Epidermal melanocyte (primary cell): ENCODE results near the gene ZFAND3.

Source experiments
- DNase-seq: peaks from one replicate; pipeline ENCODE4 v3.0.0; 2011; ENCODE audit warnings: low spot score; ENCODE audit not compliant: insufficient read length

The ZFAND3 gene

GRCh38 chr6:38166411-38167240 lies 347.1 kb downstream of the ZFAND3 start:
- no peak for DNase-seq

DNA sequence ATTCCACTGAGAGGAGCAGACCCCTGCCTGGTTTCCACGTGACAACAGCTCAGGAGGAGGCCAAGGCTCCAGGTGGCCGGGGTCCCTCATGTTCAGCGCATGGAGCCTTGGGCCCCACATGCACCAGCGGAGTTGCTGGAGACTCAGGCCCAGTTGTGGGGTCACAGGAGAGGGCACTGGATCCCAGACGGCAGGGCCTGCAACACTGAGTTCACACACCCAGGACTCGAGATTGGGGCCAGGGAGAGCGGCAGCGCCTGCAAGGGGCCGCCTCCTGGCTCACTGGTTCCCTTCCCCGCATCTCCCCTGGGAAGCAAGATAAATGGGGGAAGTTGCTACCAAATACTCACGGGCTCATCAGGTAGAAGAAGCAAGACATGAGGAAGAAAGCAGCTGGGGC lies 348.1 kb downstream of the ZFAND3 start:
- no peak for DNase-seq

GRCh38 chr6:38168126-38168525 lies 348.6 kb downstream of the ZFAND3 start:
- no peak for DNase-seq

- DNase-seq, result no peak
Observed at GRCh38 chr6:38168699-38169098, 349.2 kb downstream of the ZFAND3 start.

DNA sequence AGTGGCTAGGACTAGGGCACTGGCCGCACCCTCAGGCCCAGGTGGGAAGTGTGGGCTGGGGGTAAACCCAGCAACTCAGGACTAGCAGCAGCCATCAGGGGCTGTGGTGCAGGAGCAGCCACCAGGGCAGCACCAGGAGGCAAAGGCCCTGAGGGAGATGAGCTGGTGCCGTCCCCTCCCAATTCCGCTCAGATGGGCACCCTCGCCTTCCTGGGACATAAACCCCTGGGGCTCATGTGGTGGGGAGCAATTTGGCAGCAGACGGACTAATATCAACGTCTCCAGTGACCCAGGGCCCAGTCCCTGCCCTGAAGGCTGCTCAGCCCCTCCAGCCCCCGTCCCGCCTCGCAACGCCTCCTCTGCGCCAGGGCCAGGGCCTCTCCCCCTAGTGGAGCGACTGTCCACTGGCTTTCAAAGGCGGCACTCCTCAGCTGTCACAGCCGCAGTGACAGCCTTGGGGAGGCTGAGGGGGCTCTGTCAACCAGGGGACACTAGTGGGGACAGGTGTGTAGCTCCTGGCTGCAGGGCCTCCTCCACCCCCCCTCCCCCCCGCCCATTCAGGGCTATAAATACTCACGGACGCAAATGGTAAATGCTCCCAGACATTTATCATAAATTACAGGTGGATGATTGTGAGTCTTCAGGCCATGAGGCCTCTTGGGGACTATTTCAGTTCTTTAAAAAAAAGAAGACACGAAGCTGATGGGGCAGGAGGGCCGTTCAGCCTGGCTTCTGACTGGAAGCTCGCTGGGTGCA lies 349.9 kb downstream of the ZFAND3 start:
- no peak for DNase-seq

DNA sequence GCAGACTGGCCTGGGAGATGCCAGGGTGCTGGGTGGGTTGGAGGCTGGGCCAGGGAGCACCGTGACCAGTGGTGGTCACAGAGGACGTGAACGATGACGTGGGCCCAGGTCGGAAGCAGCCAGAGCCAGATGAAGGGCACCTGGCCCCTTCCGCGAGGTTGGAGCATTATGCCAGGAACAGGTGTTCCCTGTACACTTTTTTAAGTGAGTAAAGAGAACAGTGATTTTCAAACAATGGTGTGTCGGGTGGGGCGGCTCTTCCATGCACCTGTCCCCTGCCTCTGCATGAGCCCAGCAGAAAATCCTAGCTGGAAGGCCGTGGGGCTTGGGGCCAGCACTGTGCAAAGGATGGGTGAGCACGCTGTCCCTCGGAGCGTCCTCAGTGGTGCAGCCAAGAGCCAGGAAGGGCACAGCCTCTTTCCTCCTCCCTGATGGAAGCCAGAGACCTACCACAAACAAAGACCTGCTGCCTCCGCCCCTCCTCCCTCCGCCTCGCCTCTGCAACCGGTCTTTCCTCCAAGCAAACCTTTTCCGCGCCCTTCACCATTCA lies 350.5 kb downstream of the ZFAND3 start:
- no peak for DNase-seq

DNA sequence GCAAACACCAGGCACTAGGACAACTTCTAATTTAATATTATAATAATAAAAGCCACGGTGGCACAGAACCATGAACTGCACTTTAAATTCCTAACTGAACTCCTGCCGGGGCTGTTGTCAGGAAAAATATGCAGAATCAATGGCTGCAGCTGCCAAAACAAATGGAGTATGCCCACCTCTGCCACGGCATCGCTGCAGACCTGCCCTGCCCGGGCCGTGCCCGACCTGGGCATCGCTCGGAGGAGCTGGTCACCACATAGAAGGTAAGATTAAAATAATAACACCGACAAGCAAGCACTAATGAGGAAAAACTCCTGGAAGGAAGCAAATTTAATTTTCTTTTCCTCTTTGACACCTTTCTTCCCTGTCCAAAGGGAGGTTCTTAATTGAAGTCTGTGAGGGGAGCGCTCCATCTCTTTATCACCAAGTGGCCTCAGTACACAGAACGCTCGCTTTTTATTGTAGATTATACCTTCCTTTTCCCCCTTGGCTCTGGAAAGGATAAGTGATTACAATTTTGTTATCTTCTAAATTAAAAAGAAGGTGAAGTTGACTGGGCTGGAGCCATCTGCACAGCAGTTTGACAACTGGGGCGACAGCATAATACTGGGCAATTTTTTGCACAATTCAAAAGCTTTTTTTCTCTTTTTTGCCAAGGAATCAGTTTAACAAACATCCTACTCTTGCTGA lies 351.3 kb downstream of the ZFAND3 start:
- DNase-seq, result no peak

- DNase-seq, result no peak
Observed at GRCh38 chr6:38171997-38172738, 352.6 kb downstream of the ZFAND3 start.

- DNase-seq, result no peak
Observed at GRCh38 chr6:38172739-38173410, 353.3 kb downstream of the ZFAND3 start.

DNA sequence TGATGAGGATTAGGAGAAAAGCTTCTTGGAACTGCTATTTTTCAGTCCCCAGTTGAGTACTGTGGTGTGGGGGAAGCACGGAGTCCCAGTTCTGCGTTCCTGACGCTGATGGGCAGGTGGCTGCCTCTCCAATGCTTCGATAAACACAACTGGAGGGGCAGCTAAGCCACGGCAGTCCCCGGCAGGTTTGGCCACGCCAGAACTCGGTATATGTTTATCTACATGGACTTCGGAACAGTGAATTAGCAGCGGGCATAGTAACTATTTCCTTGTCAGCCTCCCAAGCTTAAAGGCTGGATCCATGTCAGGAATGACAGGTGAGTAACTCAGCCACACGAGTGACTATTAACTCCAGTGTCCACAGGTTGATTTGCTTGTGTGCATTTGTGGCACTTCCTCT lies 354.4 kb downstream of the ZFAND3 start:
- no peak for DNase-seq

DNA sequence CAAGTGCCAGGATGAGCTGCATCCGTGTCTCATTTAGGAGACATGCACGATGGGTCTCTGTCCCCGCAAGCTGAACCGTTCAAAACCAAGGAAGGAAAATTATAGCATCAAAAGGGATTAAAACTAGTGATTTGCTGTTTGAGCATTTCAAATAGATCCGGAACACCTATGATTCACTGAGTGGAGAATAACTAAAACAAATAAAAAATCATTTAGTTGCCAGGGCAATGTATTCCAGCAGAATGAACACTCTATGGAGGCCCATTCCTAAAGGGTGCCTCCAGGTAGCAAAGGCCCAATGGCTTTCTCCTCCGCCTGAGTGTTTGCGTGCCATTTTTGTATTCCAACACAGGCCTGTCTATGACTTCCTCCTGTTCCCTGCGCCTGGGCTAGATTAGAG lies 354.8 kb downstream of the ZFAND3 start:
- no peak for DNase-seq

GRCh38 chr6:38174806-38175495 lies 355.4 kb downstream of the ZFAND3 start:
- DNase-seq, result no peak

DNA sequence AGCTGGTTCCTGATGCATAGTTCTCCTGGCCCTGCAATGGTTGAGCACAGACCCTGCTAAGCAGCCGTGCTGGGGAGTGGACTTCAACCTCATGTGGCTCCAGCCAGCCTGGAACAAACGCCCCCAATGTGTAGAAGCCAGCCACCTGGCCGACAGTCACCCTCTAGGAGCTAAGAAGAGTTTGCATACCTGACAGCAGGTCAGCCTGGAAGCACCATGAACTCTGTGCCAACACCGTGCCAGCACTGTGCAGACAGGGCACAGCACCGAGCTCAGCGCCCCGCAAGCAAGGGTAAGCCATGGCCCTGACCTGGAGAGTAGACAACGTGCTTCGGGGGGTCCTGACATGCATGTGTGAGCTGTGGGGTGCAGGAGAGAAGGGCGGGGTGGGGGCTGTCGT lies 356.3 kb downstream of the ZFAND3 start:
- no peak for DNase-seq

GRCh38 chr6:38176797-38177751 lies 357.5 kb downstream of the ZFAND3 start:
- no peak for DNase-seq

DNA sequence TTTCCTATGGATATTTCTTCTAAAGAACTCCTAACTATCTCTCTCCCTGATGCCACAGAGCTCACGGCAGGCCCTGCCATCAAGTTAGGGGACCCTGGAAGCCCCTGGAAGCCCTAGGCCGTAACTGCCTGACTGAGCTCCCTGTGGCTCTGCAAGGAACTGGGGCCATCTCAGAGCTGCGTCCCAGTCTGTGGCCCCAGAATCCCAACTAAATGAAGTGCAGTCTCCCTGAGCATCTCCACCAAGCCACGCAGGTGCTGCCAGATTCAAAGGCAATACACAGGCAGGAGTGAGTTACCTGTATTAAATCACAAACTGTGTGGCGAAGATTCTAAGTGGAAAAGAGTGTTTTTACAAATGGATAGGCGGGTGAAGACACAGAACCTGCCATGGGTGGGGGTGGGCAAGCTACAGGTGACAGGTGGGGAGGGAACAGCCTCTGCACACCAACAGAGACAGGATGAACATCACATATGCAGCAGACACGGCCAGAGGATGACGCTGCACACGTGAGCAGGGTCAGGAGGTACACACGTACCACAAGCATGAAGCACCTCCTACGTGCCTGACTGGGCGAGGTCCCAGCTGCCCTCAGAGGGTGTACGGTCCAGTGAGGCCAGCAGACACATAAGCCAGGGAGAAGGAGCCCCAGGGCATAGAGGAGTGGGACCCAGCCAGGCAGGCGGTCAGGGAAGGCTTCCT lies 358.5 kb downstream of the ZFAND3 start:
- no peak for DNase-seq

- no peak for DNase-seq
Observed at GRCh38 chr6:38178584-38178886, 359.0 kb downstream of the ZFAND3 start.

GRCh38 chr6:38179300-38179699 lies 359.8 kb downstream of the ZFAND3 start:
- no peak for DNase-seq

GRCh38 chr6:38179794-38180430 lies 360.4 kb downstream of the ZFAND3 start:
- DNase-seq, result no peak
